GM12878 (cell line): ENCODE results near the gene TOMM40. TPM values are rescaled to one million over a fixed set of nuclear protein-coding genes. Genes with fewer than 3 reads are reported as not detected.

ENCODE experiments used
- ATAC-seq: fragments of 200-7000 bp; cut with Tn5 transposase; 3 replicates; pipeline ENCODE4 v1.9.1; 2020; ENCODE audit warnings: mild to moderate bottlenecking, moderate library complexity
- BruUV-seq: library from RNA; stranded (reverse); fragments of 400-500 nt; replicated peaks from 2 replicates; lab custom pipeline; 2021; lab: Mats Ljungman, UMichigan
- CTCF ChIA-PET: fragments of 300-600 bp; sonication (Branson Sonifier 250); formaldehyde crosslinking; extraction: SDS; loops from one replicate; lab custom pipeline; 2021; ENCODE audit warnings: inconsistent platforms; lab: Yijun Ruan, JAX
- POLR2A ChIA-PET: fragments of 350-600 bp; formaldehyde crosslinking; extraction: SDS; loops from one replicate; lab custom pipeline; 2021; ENCODE audit warnings: inconsistent platforms; lab: Charles Lee
- RAD21 ChIA-PET: fragments of 300-600 bp; sonication (Branson Sonifier 250); formaldehyde crosslinking; loops from one replicate; lab custom pipeline; 2023; ENCODE audit warnings: antibody characterized with exemption; ENCODE audit not compliant: unreplicated experiment; lab: Charles Lee
- SMC1A ChIA-PET: fragments of 300-600 bp; sonication (Branson Sonifier 250); formaldehyde crosslinking; loops from one replicate; lab custom pipeline; 2023; ENCODE audit not compliant: unreplicated experiment, uncharacterized antibody; lab: Charles Lee
- DNase-seq: peaks from one replicate; pipeline ENCODE4 v3.0.0-alpha.2; 2011; ENCODE audit warnings: low read depth, low spot score
- FAIRE-seq: peaks from 3 replicates; lab custom pipeline; 2011; peaks lifted over from hg19 to GRCh38; lab: Jason Lieb, UNC
- H2AFZ ChIP-seq: 2 replicates; pipeline ENCODE4 v1.6.0; 2011; ENCODE audit warnings: low read depth, low read length, control low read depth; ENCODE audit not compliant: control insufficient read depth
- H3K27ac ChIP-seq: 2 replicates; pipeline ENCODE4 v1.5.1; 2011; ENCODE audit warnings: control low read depth; ENCODE audit not compliant: control insufficient read depth, insufficient read depth
- H3K27me3 ChIP-seq, 2 experiments: replicated peaks in 1 of 2; 2 replicates each; pipeline versions ENCODE4 v1.6.0 to v1.6.1; 2011; ENCODE audit warnings: low read length in 1 of 2; ENCODE audit not compliant: control insufficient read depth in 2 of 2, insufficient read depth in 2 of 2
- H3K36me3 ChIP-seq, 2 experiments: 2 replicates each; pipeline ENCODE4 v1.5.1; 2011; ENCODE audit warnings: low read length in 1 of 2; ENCODE audit not compliant: control insufficient read depth in 2 of 2, insufficient read depth in 2 of 2
- H3K4me1 ChIP-seq: 2 replicates; pipeline ENCODE4 v1.6.1; 2011; ENCODE audit warnings: mild to moderate bottlenecking, low read length, moderate library complexity, mixed read lengths; ENCODE audit not compliant: control insufficient read depth, insufficient read depth
- H3K4me2 ChIP-seq: 2 replicates; pipeline ENCODE4 v1.6.0; 2011; ENCODE audit warnings: control low read depth; ENCODE audit not compliant: control insufficient read depth, insufficient read depth
- H3K4me3 ChIP-seq: fragments of 200-600 bp; sonication (generic); 2 replicates; pipeline ENCODE4 v1.5.1; 2016
- H3K79me2 ChIP-seq: 2 replicates; pipeline ENCODE4 v1.6.0; 2011; ENCODE audit warnings: low read length; ENCODE audit not compliant: control insufficient read depth, insufficient read depth
- H3K9ac ChIP-seq: 2 replicates; pipeline ENCODE4 v1.8.0; 2011; ENCODE audit warnings: low read length, control low read depth, mixed read lengths; ENCODE audit not compliant: control insufficient read depth, insufficient read depth
- H3K9me3 ChIP-seq: replicated peaks from 3 replicates; pipeline ENCODE4 v1.5.1; 2011; ENCODE audit warnings: mild to moderate bottlenecking, low read length; ENCODE audit not compliant: control insufficient read depth, insufficient read depth
- H4K20me1 ChIP-seq: 2 replicates; pipeline ENCODE4 v1.6.0; 2011; ENCODE audit not compliant: control insufficient read depth, insufficient read depth
- ASH2L ChIP-seq: fragments of 300-600, 200-600 bp; sonication (generic); IDR thresholded peaks from 2 replicates; pipeline ENCODE4 v1.6.1; 2017; ENCODE audit warnings: low read depth, mild to moderate bottlenecking, borderline replicate concordance
- BHLHE40 ChIP-seq, 2 experiments: fragments of 450-650 bp in 1 of 2; IDR thresholded peaks; 2 replicates each; pipeline ENCODE4 v1.6.1; 2011 to 2017; ENCODE audit warnings: low read depth in 2 of 2, borderline replicate concordance in 1 of 2, improper control_type of control experiment in 1 of 2, low read length in 1 of 2, mild to moderate bottlenecking in 1 of 2
- EGR1 ChIP-seq, 2 experiments: IDR thresholded peaks; 1 replicate in 1 of 2; 2 replicates in 1 of 2; pipeline ENCODE4 v1.6.1; 2011 to 2012; ENCODE audit warnings: low read depth in 2 of 2, low read length in 2 of 2, borderline replicate concordance in 1 of 2, mild to moderate bottlenecking in 1 of 2, moderate library complexity in 1 of 2
- GATAD2B ChIP-seq: fragments of 450-650 bp; conservative IDR thresholded peaks from 2 replicates; pipeline ENCODE4 v1.6.1; 2017; ENCODE audit warnings: low read depth, mild to moderate bottlenecking, moderate library complexity
- IKZF2 ChIP-seq, 2 experiments: fragments of 450-650 bp; IDR thresholded peaks; 2 replicates each; pipeline ENCODE4 v1.6.1; 2017; ENCODE audit warnings: mild to moderate bottlenecking in 2 of 2, moderate library complexity in 2 of 2
- IRF4 ChIP-seq: IDR thresholded peaks from 2 replicates; pipeline ENCODE4 v1.6.1; 2011; ENCODE audit warnings: low read depth, low read length
- NR2C1 ChIP-seq: fragments of 450-650 bp; IDR thresholded peaks from 2 replicates; pipeline ENCODE4 v1.6.1; 2017; ENCODE audit warnings: antibody characterized with exemption, mild to moderate bottlenecking, moderate library complexity
- PKNOX1 ChIP-seq: fragments of 450-650 bp; IDR thresholded peaks from 2 replicates; pipeline ENCODE4 v1.6.1; 2016; ENCODE audit warnings: mild to moderate bottlenecking
- POLR2AphosphoS2 ChIP-seq: IDR thresholded peaks from 2 replicates; pipeline ENCODE4 v1.6.1; 2011; ENCODE audit warnings: low read depth, mild to moderate bottlenecking, low read length, improper control_type of control experiment, moderate library complexity
- RAD21 ChIP-seq: IDR thresholded peaks from 2 replicates; pipeline ENCODE4 v1.6.1; 2011; ENCODE audit warnings: mild to moderate bottlenecking, low read depth, low read length, moderate library complexity; ENCODE audit not compliant: insufficient read depth
- RB1 ChIP-seq: fragments of 450-650 bp; formaldehyde crosslinking; IDR thresholded peaks from 2 replicates; pipeline ENCODE4 v1.6.1; 2017; ENCODE audit warnings: mild to moderate bottlenecking, borderline replicate concordance
- SMAD5 ChIP-seq: IDR thresholded peaks from 2 replicates; pipeline ENCODE4 v1.6.1; 2016; ENCODE audit warnings: antibody characterized with exemption, low read depth
- TCF3 ChIP-seq: IDR thresholded peaks from 2 replicates; pipeline ENCODE4 v1.6.1; 2012; ENCODE audit warnings: low read depth, mild to moderate bottlenecking, low read length, borderline replicate concordance; ENCODE audit not compliant: insufficient read depth
- YBX1 ChIP-seq: fragments of 450-650 bp; IDR thresholded peaks from 2 replicates; pipeline ENCODE4 v1.6.1; 2016; ENCODE audit warnings: antibody characterized with exemption
- ZNF274 ChIP-seq: IDR thresholded peaks from one replicate; pipeline ENCODE4 v1.8.0; 2011; ENCODE audit not compliant: insufficient read length, insufficient read depth
- ZNF622 ChIP-seq: fragments of 450-650 bp; IDR thresholded peaks from 2 replicates; pipeline ENCODE4 v1.6.1; 2017; ENCODE audit warnings: mild to moderate bottlenecking, inconsistent platforms
- WGBS: methylation state at CpG from one replicate; pipeline ENCODE4 v1.1.6; 2016; ENCODE audit warnings: low lambda C conversion rate; ENCODE audit not compliant: insufficient replicate concordance, insufficient coverage; ENCODE audit errors: missing lambda C conversion rate; 5-methylcytosine and 5-hydroxymethylcytosine counted together
- in situ Hi-C: fragments of 300-500 bp; cut with MboI; formaldehyde crosslinking; loops from 9 replicates; pipeline ENCODE4 v1.14.3; 2018; ENCODE audit warnings: mixed read lengths
- intact Hi-C: fragments of 100-400 bp; cut with micrococcal nuclease; formaldehyde crosslinking; loops from one replicate; pipeline ENCODE4 v1.14.2; 2022; ENCODE audit not compliant: unreplicated experiment
- polyA plus RNA-seq, 11 experiments: library from polyadenylated mRNA; depleted of rRNA in 4 of 11; unstranded in 6 of 11; stranded (reverse) in 5 of 11; fragments of >200 nt; fragmentation: Nextera tagmentation in 4 of 11; fragmentation: Illumina TruSeq in 1 of 11; extraction: Ambion mirVana in 4 of 11; extraction: Trizol in 1 of 11; gene quantifications; 1 replicate in 1 of 11; 2 replicates in 10 of 11; pipeline versions ENCODE4 v1.2.1 to v1.2.3, GENCODE V29; 2011 to 2016; ENCODE audit warnings: inconsistent platforms in 2 of 11, missing spikeins in 2 of 11, low read depth in 1 of 11
- total RNA-seq, 4 experiments: library from RNA; depleted of rRNA in 3 of 4; stranded (reverse); fragments of >200 nt in 3 of 4; fragmentation: Illumina TruSeq in 1 of 4; extraction: Trizol in 1 of 4; gene quantifications; 2 replicates each; pipeline versions ENCODE4 v1.2.1 to v1.2.3, GENCODE V29; 2013 to 2021
- TF ChIP-seq, protein P1 (sequence below): IDR thresholded peaks from 2 replicates; pipeline ENCODE4 v1.6.1; 2011; ENCODE audit warnings: borderline replicate concordance, low read depth, mild to moderate bottlenecking, moderate library complexity, low read length; ENCODE audit not compliant: insufficient read depth, poor library complexity, severe bottlenecking
- TF ChIP-seq, protein P2 (sequence below), 3 experiments: IDR thresholded peaks in 2 of 3; conservative IDR thresholded peaks in 1 of 3; 2 replicates each; pipeline ENCODE4 v1.5.1; 2011; ENCODE audit warnings: low read depth in 3 of 3, low read length in 3 of 3, mild to moderate bottlenecking in 3 of 3, control low read depth in 2 of 3, moderate library complexity in 2 of 3, inconsistent platforms in 1 of 3, mixed read lengths in 1 of 3; ENCODE audit not compliant: control insufficient read depth in 2 of 3, insufficient read depth in 1 of 3; ENCODE audit errors: extremely low read depth in 1 of 3

Gene TOMM40
- total and polyA plus RNA-seq, 10 of the 15 experiments (the other 5 are each of a cell fraction or from before 2014, with no cell fraction given) = 0.85 to 221 (median 99.9) TPM

- Histone ChIP-seq H4K20me1 (no peaks in the 10 kb centered on the region), H3K9me3 (no peaks in the 10 kb centered on the region), H3K9ac (no peak within 1 kb of the TSS; the same call in 1 of the 2 replicates), H3K4me2 (peak within 1 kb of the TSS; percentile 99), H3K27me3 (peaks cover 9 to 11% of the 10 kb centered on the region in 2 experiments), H3K27ac (no peak within 1 kb of the TSS), H3K79me2 (no peaks in the 10 kb centered on the region), H3K36me3 (no peaks in the 10 kb centered on the region), H3K4me3 (peak within 1 kb of the TSS; percentile 59; the same call in 1 of the 2 replicates), H3K4me1 (peaks cover 8% of the 10 kb centered on the region), H2AFZ (peak within 1 kb of the TSS; percentile 94)
- 4% methylated on average over 32 of the region's 67 CpGs for WGBS
- DNase-seq (peak; percentile 37), ATAC-seq (peak; percentile 85), FAIRE-seq (peak; percentile 87)
- intact Hi-C loops (loop anchor here (2.0 to 10.0 kb wide), 4 partner anchors 46 to 191 kb away; partner anchors contain the start of gene TOMM40), in situ Hi-C loops (no loop called here)
- CTCF ChIA-PET = interaction anchor here (0.6 to 1.3 kb wide), 9 partner anchors 16 to 192 kb away, joined by 3 to 17 read pairs (median 4); no protein-coding TSS in a partner anchor
- BruUV-seq = no TSS peak
- RAD21 ChIA-PET = interaction anchor here (0.5 to 1.4 kb wide), 10 partner anchors 49 to 1383 kb away, joined by 3 to 5 read pairs (median 3); no protein-coding TSS in a partner anchor
- POLR2A ChIA-PET = interaction anchor here (1.0 kb wide), 1 partner anchor 97 kb away, joined by 3 read pairs; no protein-coding TSS in a partner anchor
- SMC1A ChIA-PET = interaction anchor here (0.7 to 1.4 kb wide), 5 partner anchors 62 to 122 kb away, joined by 3 to 5 read pairs (median 3); no protein-coding TSS in a partner anchor
- TF ChIP-seq YBX1 = no peak
- 0 out of 2 replicates have a peak, but pooled peaks have one; percentile 21 for TF ChIP-seq RAD21
- no peak for TF ChIP-seq PKNOX1
- no peak for TF ChIP-seq TCF3
- peak in 1 of 2 experiments; percentile 38; a peak in 1 of 4 replicates for TF ChIP-seq BHLHE40 (IDR thresholded peaks at IDR 0.05; ENCODE audit: borderline replicate concordance in 1 of 2, low read depth in 2 of 2, low read length in 1 of 2)
- TF ChIP-seq NR2C1 = no peak
- TF ChIP-seq EGR1 (IDR thresholded peaks at IDR 0.05; ENCODE audit: borderline replicate concordance in 1 of 2, low read depth in 2 of 2, low read length in 2 of 2) = peak in 1 of 2 experiments; percentile 42; a peak in 1 of 3 replicates
- TF ChIP-seq, protein P1, sequence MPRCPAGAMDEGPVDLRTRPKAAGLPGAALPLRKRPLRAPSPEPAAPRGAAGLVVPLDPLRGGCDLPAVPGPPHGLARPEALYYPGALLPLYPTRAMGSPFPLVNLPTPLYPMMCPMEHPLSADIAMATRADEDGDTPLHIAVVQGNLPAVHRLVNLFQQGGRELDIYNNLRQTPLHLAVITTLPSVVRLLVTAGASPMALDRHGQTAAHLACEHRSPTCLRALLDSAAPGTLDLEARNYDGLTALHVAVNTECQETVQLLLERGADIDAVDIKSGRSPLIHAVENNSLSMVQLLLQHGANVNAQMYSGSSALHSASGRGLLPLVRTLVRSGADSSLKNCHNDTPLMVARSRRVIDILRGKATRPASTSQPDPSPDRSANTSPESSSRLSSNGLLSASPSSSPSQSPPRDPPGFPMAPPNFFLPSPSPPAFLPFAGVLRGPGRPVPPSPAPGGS = no peak
- TF ChIP-seq RB1 = peak; percentile 32; the same call in 1 of the 2 replicates
- no peak for TF ChIP-seq ZNF622
- 0 out of 2 replicates have a peak, but pooled peaks have one; percentile 11 for TF ChIP-seq IRF4
- no peak for TF ChIP-seq IKZF2 (IDR thresholded peaks at IDR 0.05)
- no peak for TF ChIP-seq GATAD2B
- no peak for TF ChIP-seq ZNF274
- TF ChIP-seq POLR2AphosphoS2 = no peak
- TF ChIP-seq ASH2L = no peak
- TF ChIP-seq SMAD5 = no peak
- TF ChIP-seq, protein P2, sequence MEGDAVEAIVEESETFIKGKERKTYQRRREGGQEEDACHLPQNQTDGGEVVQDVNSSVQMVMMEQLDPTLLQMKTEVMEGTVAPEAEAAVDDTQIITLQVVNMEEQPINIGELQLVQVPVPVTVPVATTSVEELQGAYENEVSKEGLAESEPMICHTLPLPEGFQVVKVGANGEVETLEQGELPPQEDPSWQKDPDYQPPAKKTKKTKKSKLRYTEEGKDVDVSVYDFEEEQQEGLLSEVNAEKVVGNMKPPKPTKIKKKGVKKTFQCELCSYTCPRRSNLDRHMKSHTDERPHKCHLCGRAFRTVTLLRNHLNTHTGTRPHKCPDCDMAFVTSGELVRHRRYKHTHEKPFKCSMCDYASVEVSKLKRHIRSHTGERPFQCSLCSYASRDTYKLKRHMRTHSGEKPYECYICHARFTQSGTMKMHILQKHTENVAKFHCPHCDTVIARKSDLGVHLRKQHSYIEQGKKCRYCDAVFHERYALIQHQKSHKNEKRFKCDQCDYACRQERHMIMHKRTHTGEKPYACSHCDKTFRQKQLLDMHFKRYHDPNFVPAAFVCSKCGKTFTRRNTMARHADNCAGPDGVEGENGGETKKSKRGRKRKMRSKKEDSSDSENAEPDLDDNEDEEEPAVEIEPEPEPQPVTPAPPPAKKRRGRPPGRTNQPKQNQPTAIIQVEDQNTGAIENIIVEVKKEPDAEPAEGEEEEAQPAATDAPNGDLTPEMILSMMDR (IDR thresholded peaks at IDR 0.05 in 2 of 3, conservative IDR thresholded peaks at IDR 0.05 in 1 of 3; ENCODE audit: control insufficient read depth in 2 of 3, extremely low read depth in 1 of 3, insufficient read depth in 1 of 3, low read depth in 3 of 3, low read length in 3 of 3) = peak; percentile 47 to 75 (median 60)
Measured at GRCh38 chr19:44845612-44846454, 45.2 kb upstream of the TOMM40 start, which contains the start of gene NECTIN2. Gene NECTIN2 (plus strand): TSS chr19:44846297. CDS start chr19:44846526, 229 bp downstream.
